WI38 (cell line): Measurements from ENCODE around the gene TMEM131.
"Not testable (repeated sequence)": the region's sequence is repeated elsewhere in the genome, so short reads cannot be mapped to it uniquely, and the experiment has no call there.

Experiments
- H3K4me3 ChIP-seq: 2 replicates; pipeline ENCODE4 v1.5.1; 2011; ENCODE audit warnings: low read depth, mild to moderate bottlenecking, control low read depth, low read length
- TF ChIP-seq, protein P1 (sequence below): IDR thresholded peaks from 2 replicates; pipeline ENCODE4 v1.5.1; 2012; ENCODE audit warnings: low read depth, mild to moderate bottlenecking, control low read depth, low read length

The TMEM131 gene

GRCh38 chr2:97919858-97920257, 75.9 kb downstream of the TMEM131 start:
- TF ChIP-seq, protein P1, sequence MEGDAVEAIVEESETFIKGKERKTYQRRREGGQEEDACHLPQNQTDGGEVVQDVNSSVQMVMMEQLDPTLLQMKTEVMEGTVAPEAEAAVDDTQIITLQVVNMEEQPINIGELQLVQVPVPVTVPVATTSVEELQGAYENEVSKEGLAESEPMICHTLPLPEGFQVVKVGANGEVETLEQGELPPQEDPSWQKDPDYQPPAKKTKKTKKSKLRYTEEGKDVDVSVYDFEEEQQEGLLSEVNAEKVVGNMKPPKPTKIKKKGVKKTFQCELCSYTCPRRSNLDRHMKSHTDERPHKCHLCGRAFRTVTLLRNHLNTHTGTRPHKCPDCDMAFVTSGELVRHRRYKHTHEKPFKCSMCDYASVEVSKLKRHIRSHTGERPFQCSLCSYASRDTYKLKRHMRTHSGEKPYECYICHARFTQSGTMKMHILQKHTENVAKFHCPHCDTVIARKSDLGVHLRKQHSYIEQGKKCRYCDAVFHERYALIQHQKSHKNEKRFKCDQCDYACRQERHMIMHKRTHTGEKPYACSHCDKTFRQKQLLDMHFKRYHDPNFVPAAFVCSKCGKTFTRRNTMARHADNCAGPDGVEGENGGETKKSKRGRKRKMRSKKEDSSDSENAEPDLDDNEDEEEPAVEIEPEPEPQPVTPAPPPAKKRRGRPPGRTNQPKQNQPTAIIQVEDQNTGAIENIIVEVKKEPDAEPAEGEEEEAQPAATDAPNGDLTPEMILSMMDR = no peak
- no peak overlapping the region for H3K4me3 ChIP-seq

DNA sequence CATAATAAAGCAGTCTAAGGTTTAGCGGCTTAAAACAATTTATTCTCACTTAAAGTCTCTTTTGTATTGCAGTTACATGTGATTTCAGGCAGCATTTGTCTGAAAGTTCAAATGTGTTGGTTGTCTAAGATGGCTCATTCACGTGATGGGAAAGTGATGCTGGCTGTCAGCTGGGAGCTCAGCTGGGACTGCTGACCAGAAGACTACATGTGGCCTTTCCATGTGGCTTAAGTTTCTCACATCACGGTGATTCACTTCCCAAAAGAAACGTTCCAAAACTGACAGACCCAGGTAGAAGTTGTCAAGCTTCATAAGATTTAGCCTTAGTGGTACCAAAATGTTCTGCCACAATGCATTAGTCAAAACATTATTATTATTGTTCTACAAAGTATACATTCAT, 76.9 kb downstream of the TMEM131 start:
- no peak overlapping the region for H3K4me3 ChIP-seq
- TF ChIP-seq, protein P1 = no peak

- H3K4me3 ChIP-seq = not testable (repeated sequence)
These were observed 78.1 kb downstream of the TMEM131 start for GRCh38 chr2:97917668-97918067.

DNA sequence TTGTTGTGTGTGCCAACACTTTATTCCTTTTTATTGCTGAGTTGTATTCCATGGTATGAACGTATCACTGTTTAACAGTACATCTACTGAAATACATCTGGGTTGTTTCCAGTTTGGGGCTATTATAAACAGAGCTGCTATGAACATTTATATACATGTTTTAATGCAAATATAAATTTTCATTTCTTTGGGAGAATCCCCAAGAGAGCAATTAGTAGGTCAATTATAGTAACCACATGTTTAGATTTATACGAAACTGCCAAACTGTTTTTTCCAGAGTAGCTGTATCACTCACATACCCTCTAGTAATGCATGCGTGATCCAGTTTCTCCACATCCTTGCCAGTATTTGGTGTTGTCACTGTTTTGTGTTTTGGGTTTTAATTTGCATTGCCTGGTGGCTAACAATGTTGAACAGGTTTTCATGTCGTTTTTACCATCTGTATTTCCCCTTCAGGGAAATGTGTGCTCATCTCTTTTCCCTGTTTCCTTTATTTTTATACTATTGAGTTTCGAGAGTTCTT, 81.0 kb downstream of the TMEM131 start:
- no peak overlapping the region for H3K4me3 ChIP-seq
- TF ChIP-seq, protein P1 = no peak

DNA sequence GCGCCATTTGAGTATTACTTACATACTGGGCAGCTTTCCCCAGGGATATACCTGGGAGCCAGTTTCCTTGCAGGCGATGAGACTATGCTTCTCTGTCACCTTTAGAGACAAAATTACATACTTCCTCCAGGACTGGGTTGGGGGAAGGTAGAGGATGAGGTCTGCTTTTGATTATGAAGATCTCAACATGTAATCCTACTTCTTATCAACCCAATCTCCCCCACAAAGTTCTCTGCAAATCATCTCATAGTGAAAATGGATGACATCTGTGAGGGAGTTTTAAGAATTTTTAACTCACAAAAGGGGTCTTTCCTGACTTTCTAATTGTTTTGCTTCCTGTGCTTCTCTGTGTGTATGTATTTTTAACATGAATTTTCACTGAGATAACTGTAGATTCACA, 81.9 kb downstream of the TMEM131 start:
- no peak overlapping the region for H3K4me3 ChIP-seq
- TF ChIP-seq, protein P1 = no peak

GRCh38 chr2:97911922-97912575, 83.7 kb downstream of the TMEM131 start:
- no peak overlapping the region for H3K4me3 ChIP-seq
- TF ChIP-seq, protein P1 = no peak

- TF ChIP-seq, protein P1 = no peak
- H3K4me3 ChIP-seq = no peak overlapping the region
These were observed 84.4 kb downstream of the TMEM131 start for GRCh38 chr2:97911206-97911921.
